Right lobe of liver (tissue), 6 donors: Measurements from ENCODE around the gene DLX5. TPM values are rescaled to one million over a fixed set of nuclear protein-coding genes. Genes with fewer than 3 reads are reported as not detected.

Experiments used
- ATAC-seq, 4 donors: fragments of 200-7000 bp; cut with Tn5 transposase; one replicate each; pipeline ENCODE4 v1.9.1; 2020; ENCODE audit warnings: mild to moderate bottlenecking in 4 of 4, moderate library complexity in 4 of 4
- DNase-seq, 3 donors: peaks; one replicate each; pipeline ENCODE4 v3.0.0-alpha.2; 2020
- H3K27ac ChIP-seq, 3 donors: fragments of 200-600 bp; one replicate each; pipeline ENCODE4 v1.8.0; 2022
- H3K27me3 ChIP-seq, 2 donors: fragments of 200-600 bp; one replicate each; pipeline ENCODE4 v1.8.0; 2022
- H3K36me3 ChIP-seq, 4 donors: fragments of 200-600 bp; sonication (generic) in 1 of 4; one replicate each; pipeline versions ENCODE4 v1.5.1 to v1.8.0; 2017 to 2022; ENCODE audit warnings: control low read depth in 1 of 4
- H3K4me1 ChIP-seq, 4 donors: fragments of 200-600 bp; sonication (generic) in 1 of 4; one replicate each; pipeline versions ENCODE4 v1.5.1 to v1.8.0; 2017 to 2022; ENCODE audit warnings: control low read depth in 1 of 4
- H3K4me3 ChIP-seq, 3 donors: fragments of 200-600 bp; one replicate each; pipeline ENCODE4 v1.8.0; 2022
- H3K9me3 ChIP-seq, 4 donors: fragments of 200-600 bp; sonication (generic) in 1 of 4; one replicate each; pipeline versions ENCODE4 v1.5.1 to v1.8.0; 2017 to 2022; ENCODE audit warnings: control low read depth in 1 of 4
- CTCF ChIP-seq, 4 donors: fragments of 200-600 bp in 3 of 4; fragments of 450-650 bp in 1 of 4; IDR thresholded peaks; one replicate each; pipeline versions ENCODE4 v1.5.1 to v1.8.0; 2016 to 2022; ENCODE audit warnings: antibody characterized with exemption in 4 of 4, mild to moderate bottlenecking in 2 of 4
- POLR2A ChIP-seq: fragments of 450-650 bp; IDR thresholded peaks from one replicate; pipeline ENCODE4 v1.6.1; 2017; ENCODE audit warnings: antibody characterized with exemption, mild to moderate bottlenecking
- WGBS: methylation state at CpG from one replicate; pipeline ENCODE4 v1.1.6; 2018; ENCODE audit warnings: low coverage, low lambda C conversion rate; ENCODE audit not compliant: insufficient coverage; ENCODE audit errors: missing lambda C conversion rate; 5-methylcytosine and 5-hydroxymethylcytosine counted together
- intact Hi-C, 2 donors: fragments of 100-400 bp; cut with DNase I; formaldehyde crosslinking; loops; one replicate each; pipeline versions ENCODE4 v1.11.2 to v1.14.1; 2022
- small RNA-seq, 2 experiments: library from RNA; depleted of rRNA; stranded (forward); fragments of <200 nt; gene quantifications; one replicate each; pipeline ENCODE3, GENCODE V24; 2016
- total RNA-seq, 6 experiments: library from RNA; depleted of rRNA in 2 of 6; stranded (reverse); fragments of >200 nt in 2 of 6; fragmentation: NEBNext Ultra II Directional in 3 of 6; extraction: Animal tissue kit (Norgen Biotek cat#: 25700) in 3 of 6; gene quantifications; one replicate each; pipeline versions ENCODE4 v1.1.0 to v1.2.4, GENCODE V29; 2016 to 2023
- donor health status: DM: no; HTN: yes; CAD: no.
- donor health status: DM: no; HTN: no; CAD: no.
- donor health status: DM: no; HTN: no; CAD: no.
- donor health status: DM: no; HTN: yes; CAD: no.
- donor health status: DM: no; HTN: yes; CAD: no.

The DLX5 gene
- total RNA-seq, 6 experiments from 2014 or later: not detected

GRCh38 chr7:96977445-96977844 is 47.2 kb downstream of the DLX5 start:
- Histone ChIP-seq H3K4me3 (no peak overlapping the region), H3K9me3 (no peaks in the 10 kb centered on the region), H3K27ac (no peak overlapping the region), H3K36me3 (no peaks in the 10 kb centered on the region), H3K4me1 (no peaks in the 10 kb centered on the region), H3K27me3 (no peaks in the 10 kb centered on the region)
- intact Hi-C loops: no loop called here
- no peak for ATAC-seq
- DNase-seq: no peak
- TF ChIP-seq POLR2A (no peak), CTCF (IDR thresholded peaks at IDR 0.05) (no peak)

DNA sequence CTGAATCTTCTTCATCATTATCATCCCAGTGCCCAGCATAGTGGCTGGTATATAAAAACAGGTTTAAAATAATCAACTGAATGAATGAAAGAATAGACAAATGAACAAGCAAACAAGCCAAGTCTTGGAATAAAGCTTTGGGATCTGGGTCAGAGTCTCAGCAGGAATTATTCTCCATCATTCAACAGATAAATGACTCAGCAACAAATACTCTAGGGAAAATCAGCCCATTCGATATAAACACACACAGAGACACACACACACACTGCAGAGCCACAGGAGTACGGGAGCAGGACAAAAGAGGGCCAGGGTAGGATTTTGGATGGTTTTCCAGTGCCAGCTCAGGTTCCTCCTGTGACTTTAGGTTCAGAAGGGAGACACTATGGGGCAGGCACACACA is 48.5 kb downstream of the DLX5 start:
- no peak overlapping the region for H3K4me3 ChIP-seq
- DNase-seq (no peak), ATAC-seq (no peak)
- H3K36me3 ChIP-seq: no peaks in the 10 kb centered on the region
- 75% methylated on average over 2 of the region's 2 CpGs for WGBS
- H3K9me3 ChIP-seq: no peaks in the 10 kb centered on the region
- no peaks in the 10 kb centered on the region for H3K27me3 ChIP-seq
- no peak overlapping the region for H3K27ac ChIP-seq
- intact Hi-C loops: no loop called here
- TF ChIP-seq POLR2A: no peak
- TF ChIP-seq CTCF (IDR thresholded peaks at IDR 0.05): no peak
- H3K4me1 ChIP-seq: no peaks in the 10 kb centered on the region

DNA sequence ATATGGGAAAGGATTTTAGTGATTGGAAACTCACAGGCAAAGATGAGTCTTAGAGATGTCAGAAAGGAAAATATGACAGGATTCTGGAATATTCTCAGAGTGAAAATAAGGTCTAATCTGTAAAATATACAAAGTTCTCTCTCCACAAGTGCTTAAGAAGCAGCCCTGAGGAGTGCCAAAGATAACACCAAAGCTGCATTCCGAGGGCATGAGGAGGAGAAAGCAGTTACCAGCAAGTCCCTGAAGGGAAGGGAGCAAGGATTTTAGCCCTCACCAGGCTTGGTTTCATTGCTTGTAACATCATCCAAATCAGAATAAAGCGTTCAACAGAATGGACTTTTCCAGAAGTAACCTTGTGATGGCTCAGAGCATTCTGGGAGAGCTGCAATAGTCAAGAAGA is 50.6 kb downstream of the DLX5 start:
- ATAC-seq: no peak
- no peak for TF ChIP-seq POLR2A
- TF ChIP-seq CTCF (IDR thresholded peaks at IDR 0.05): no peak
- Histone ChIP-seq H3K36me3 (no peaks in the 10 kb centered on the region), H3K27ac (no peak overlapping the region), H3K27me3 (no peaks in the 10 kb centered on the region), H3K4me1 (no peaks in the 10 kb centered on the region), H3K9me3 (no peaks in the 10 kb centered on the region), H3K4me3 (no peak overlapping the region)
- intact Hi-C loops: no loop called here
- no peak for DNase-seq
- 38% methylated on average over 2 of the region's 2 CpGs for WGBS

GRCh38 chr7:96970739-96971138 is 53.9 kb downstream of the DLX5 start:
- intact Hi-C loops: no loop called here
- DNase-seq (no peak), ATAC-seq (no peak)
- Histone ChIP-seq H3K27ac (no peak overlapping the region), H3K27me3 (no peaks in the 10 kb centered on the region), H3K9me3 (no peaks in the 10 kb centered on the region), H3K4me3 (no peak overlapping the region), H3K4me1 (no peaks in the 10 kb centered on the region), H3K36me3 (no peaks in the 10 kb centered on the region)
- TF ChIP-seq POLR2A (no peak), CTCF (IDR thresholded peaks at IDR 0.05) (no peak)

Small RNA genes lying within 50 kb of the gene (small RNA-seq; reads per million reads assigned to genes)
- 0 reads per million in 2 experiments for gene RF01778

Other genes with a start within 250 kb of the DLX5 start
- not detected for gene DLX6, start 19.3 kb downstream of the DLX5 start, total RNA-seq
- gene SDHAF3, start 92.9 kb upstream of the DLX5 start, total RNA-seq: 10 to 100 TPM in 4 of 6 experiments, 1 to 10 TPM in 2; 8.5 to 15.5 (median 12.1) TPM